ENCODE results near the gene PTGS2.

GRCh38 chr1:186670297-186671135 is 9.7 kb downstream of the PTGS2 start:
- no peak for TF ChIP-seq POLR2A (IDR thresholded peaks at IDR 0.05; ENCODE audit: low read length)
- no peak for TF ChIP-seq GATA1 (IDR thresholded peaks at IDR 0.05; ENCODE audit: low read depth, low read length)

Data from erythroblast (primary cell).